Fibroblast of pulmonary artery (primary cell): ENCODE measurements around the gene RBMS3.
A peak's percentile ranks its signal among the peaks of the same experiment; 100 is the strongest.

ENCODE experiments used
- DNase-seq: peaks from one replicate; pipeline ENCODE4 v3.0.0-alpha.2; 2010; ENCODE audit warnings: low read depth
- H3K4me3 ChIP-seq: replicated peaks from 2 replicates; pipeline ENCODE4 v1.5.1; 2011; ENCODE audit warnings: low read depth, mild to moderate bottlenecking, control low read depth, low read length, moderate library complexity
- TF ChIP-seq, protein P1 (sequence below): IDR thresholded peaks from 2 replicates; pipeline ENCODE4 v1.5.1; 2011; ENCODE audit warnings: mild to moderate bottlenecking, control low read depth, low read length, inconsistent platforms; ENCODE audit errors: missing control alignments

RBMS3 gene

DNA sequence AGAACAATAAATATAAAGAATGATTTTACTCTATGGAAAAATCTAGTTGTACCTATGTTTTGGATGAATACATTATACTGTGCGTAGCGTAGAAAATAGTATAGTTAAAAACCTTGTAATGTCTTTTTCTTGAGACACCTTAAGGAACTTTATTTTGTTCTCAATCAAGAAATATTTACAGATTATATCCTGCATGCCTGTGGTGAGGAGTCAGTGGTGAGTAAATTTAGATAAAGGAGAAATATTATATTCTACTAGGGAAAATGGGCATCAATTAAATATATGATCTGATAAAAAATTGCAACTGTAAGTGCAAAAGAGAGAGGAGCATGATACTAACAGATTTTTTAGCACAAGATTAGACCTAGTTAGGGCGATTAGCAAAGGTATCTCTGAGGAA lies 157.7 kb downstream of the RBMS3 start:
- no peak overlapping the region for H3K4me3 ChIP-seq
- no peak for DNase-seq
- TF ChIP-seq, protein P1, sequence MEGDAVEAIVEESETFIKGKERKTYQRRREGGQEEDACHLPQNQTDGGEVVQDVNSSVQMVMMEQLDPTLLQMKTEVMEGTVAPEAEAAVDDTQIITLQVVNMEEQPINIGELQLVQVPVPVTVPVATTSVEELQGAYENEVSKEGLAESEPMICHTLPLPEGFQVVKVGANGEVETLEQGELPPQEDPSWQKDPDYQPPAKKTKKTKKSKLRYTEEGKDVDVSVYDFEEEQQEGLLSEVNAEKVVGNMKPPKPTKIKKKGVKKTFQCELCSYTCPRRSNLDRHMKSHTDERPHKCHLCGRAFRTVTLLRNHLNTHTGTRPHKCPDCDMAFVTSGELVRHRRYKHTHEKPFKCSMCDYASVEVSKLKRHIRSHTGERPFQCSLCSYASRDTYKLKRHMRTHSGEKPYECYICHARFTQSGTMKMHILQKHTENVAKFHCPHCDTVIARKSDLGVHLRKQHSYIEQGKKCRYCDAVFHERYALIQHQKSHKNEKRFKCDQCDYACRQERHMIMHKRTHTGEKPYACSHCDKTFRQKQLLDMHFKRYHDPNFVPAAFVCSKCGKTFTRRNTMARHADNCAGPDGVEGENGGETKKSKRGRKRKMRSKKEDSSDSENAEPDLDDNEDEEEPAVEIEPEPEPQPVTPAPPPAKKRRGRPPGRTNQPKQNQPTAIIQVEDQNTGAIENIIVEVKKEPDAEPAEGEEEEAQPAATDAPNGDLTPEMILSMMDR = no peak

DNA sequence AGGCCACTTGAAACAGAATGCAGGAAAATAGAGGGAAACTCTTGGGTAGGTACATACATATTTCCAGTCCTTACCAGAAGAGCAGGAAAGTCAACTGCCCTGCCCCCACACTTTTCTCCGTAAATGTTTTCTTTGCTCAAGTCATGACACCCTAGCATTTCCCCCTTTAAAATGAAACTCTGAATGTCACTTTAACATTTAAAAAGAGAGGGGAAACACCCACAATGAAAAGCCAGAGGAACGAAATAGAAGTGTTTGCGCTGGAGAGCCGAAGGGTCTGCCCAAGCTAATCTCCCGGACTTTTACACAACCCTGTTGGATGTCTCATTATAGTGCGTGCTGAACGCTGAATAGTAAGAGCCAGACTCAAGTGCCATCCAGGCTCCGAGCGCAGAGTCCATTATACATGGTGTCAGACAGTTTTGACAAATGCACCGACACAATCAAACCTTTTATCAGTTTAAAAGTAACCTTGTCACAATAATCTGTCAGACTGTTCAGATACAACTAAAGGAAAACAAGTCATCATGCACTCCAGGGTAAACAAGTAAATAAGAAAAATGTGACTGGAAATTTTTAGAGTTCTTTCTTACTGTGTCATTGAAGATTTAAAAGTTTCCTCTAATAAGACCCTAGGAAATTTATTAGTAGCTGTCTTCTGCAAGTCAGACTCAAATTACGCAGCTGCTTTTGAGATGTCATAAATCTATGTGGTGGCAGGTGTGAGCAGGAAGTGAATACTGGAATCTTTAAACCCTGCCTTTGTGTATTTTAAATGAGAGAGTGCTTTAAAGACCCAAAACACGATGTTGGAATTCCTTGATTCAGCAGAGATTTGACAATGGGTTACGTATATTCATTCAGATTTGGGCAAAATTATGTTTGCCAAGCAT lies 159.8 kb downstream of the RBMS3 start:
- no peak for DNase-seq
- H3K4me3 ChIP-seq = no peak overlapping the region
- TF ChIP-seq, protein P1 = no peak

DNA sequence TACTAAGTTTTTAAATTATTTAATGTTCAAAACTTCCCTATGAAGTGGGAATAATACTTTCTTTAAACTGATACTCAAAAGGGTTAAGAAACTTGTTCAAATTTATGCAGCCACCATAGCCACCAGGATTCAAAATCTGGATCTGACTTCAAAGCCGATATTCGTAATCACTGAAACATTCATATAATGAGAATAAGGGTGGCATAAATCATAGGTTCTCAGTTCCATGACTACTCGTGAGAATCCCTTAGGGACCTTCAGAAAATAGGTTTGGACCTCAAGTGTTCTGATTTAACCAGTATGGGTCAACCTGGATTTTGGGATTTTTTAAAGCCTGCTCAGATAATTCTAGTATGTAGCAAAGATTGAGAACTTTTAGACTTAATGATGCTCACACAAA lies 160.6 kb downstream of the RBMS3 start:
- TF ChIP-seq, protein P1 = no peak
- DNase-seq = no peak

DNA sequence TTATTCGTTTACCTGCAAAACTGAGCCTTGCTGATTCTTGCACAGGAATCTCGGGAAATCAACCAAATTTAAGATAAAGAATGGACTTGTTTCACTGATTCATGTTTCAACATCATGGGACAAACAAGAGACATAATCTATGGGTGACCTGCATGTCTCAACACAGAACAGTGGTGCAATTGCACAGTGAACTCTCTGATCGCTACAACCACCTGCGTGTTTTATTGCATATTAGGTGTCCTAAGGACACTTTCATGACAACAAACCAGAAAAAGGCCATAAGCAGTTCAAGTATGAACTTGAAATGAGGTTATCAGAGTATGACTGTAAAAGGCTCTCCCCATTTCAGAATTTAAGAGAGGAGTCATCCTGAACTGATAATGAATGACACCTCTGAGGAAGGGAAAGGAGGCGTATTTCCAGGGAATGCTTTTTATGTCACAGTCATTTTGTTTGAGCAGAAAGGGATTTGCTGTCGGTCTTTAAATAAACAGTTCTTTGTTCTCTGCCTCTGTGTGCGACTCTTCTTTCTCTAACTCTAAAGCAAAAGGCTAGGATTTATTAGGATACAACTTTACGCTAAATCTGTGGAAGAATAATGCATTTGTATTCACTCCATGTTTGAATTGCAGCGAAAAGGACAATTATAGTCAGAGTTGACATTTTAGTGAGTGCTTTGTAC lies 167.2 kb downstream of the RBMS3 start:
- no peak overlapping the region for H3K4me3 ChIP-seq
- DNase-seq = no peak
- TF ChIP-seq, protein P1 = no peak

More for the DNA sequence above, 160.6 kb downstream of the RBMS3 start:
- no peak overlapping the region for H3K4me3 ChIP-seq

DNA sequence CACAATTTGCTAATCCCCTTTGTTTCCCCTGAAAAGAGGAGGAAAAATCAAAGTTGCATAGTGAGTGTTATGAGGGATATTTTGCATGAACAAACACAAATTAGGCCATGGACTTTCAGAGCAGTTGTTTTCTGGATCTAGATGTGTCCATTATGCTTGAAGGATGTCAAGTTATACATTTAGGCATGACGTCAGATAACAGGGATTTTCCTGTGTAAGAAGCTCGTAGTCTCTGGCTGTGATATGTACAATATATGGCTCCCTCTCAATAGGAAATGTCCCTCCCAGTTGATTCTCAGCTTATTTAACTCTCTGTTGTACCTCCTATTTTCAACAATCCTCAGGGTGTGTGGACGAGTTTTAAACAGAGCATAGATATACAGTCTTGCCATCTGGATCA lies 171.0 kb downstream of the RBMS3 start:
- DNase-seq = peak; percentile 42
- H3K4me3 ChIP-seq = no peak overlapping the region
- TF ChIP-seq, protein P1 = no peak

DNA sequence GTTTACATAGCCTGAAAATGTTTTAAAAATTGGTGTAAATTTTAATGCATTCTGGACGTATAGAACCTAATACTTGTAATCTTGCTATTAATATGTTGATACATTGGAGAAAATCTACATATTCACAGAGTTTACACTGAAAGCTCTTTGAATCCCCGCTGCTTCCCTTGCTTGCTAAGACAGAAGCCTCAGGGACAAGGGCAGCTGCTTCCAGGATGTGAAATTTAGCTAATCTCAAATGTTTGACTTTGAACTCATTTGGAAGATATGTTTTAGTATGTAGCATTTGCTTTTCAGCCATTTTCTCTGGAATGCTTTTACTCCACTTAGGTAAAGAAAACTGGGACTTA lies 172.0 kb downstream of the RBMS3 start:
- DNase-seq = no peak
- TF ChIP-seq, protein P1 = no peak
- H3K4me3 ChIP-seq = no peak overlapping the region
